Nephron progenitor cell (in vitro differentiated cells): ENCODE data around the gene DMRT3.

Experiments used
- DNase-seq: peaks from one replicate; pipeline ENCODE4 v3.0.0; 2021
- H3K27ac Mint-ChIP-seq: 2 replicates; pipeline ENCODE4 v1.8.0; 2021; ENCODE audit warnings: mild to moderate bottlenecking, moderate library complexity, mixed read lengths
- H3K27me3 Mint-ChIP-seq: 2 replicates; pipeline ENCODE4 v1.8.0; 2021; ENCODE audit warnings: mild to moderate bottlenecking, low read depth, mixed read lengths; ENCODE audit not compliant: poor library complexity
- H3K36me3 Mint-ChIP-seq: 2 replicates; pipeline ENCODE4 v1.8.0; 2021; ENCODE audit warnings: low read depth, mixed read lengths
- H3K4me1 Mint-ChIP-seq: 2 replicates; pipeline ENCODE4 v1.8.0; 2021; ENCODE audit warnings: mixed read lengths
- H3K4me3 Mint-ChIP-seq: 2 replicates; pipeline ENCODE4 v1.8.0; 2021; ENCODE audit warnings: mild to moderate bottlenecking, moderate library complexity, mixed read lengths
- H3K9me3 Mint-ChIP-seq: 2 replicates; pipeline ENCODE4 v1.8.0; 2021; ENCODE audit warnings: mild to moderate bottlenecking, moderate library complexity, mixed read lengths
- TF ChIP-seq, protein P1 (sequence below): fragments of 200-600 bp; sonication (generic); IDR thresholded peaks from 2 replicates; pipeline ENCODE4 v1.5.0; 2021; ENCODE audit warnings: antibody characterized with exemption

DMRT3 gene

DNA sequence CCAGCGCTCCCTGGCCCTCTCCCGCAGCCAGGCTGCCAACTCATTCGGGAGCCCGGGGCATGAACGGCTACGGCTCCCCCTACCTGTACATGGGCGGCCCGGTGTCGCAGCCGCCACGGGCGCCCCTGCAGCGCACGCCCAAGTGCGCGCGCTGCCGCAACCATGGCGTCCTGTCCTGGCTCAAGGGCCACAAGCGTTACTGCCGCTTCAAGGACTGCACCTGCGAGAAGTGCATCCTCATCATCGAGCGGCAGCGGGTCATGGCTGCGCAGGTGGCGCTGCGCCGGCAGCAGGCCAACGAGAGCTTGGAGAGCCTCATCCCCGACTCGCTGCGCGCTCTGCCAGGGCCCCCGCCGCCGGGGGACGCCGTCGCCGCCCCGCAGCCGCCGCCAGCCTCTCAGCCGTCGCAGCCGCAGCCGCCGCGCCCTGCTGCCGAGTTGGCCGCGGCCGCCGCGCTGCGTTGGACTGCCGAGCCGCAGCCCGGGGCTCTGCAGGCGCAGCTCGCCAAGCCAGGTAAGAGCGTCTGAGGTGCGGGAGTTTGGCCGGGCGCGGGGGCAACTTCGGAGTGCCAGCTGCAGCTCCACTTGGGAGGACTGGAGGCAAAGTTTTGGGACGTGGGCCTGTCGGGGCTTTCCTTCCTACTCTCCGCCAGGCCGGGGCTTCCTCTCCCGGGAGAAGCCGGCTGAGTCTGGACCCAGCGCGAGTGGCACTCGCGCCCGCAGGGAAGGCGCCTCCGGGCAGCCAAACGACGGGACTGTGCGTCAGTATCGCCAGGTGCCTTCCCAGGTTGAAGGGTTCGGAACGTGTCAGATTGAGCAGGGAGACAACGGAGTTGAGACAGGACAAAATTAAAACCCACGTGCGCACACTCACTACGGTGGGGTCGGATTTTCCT is 735 bp downstream of the DMRT3 start:
- Mint-ChIP-seq H3K9me3 (no peaks in the 10 kb centered on the region), H3K27ac (no peak overlapping the region)

GRCh38 chr9:977838-978830 is 1.7 kb downstream of the DMRT3 start:
- no peak overlapping the region for H3K27ac Mint-ChIP-seq
- H3K27me3 Mint-ChIP-seq = peaks cover 98% of the 10 kb centered on the region
- H3K4me3 Mint-ChIP-seq = peak overlapping the region; percentile 86
- TF ChIP-seq, protein P1, sequence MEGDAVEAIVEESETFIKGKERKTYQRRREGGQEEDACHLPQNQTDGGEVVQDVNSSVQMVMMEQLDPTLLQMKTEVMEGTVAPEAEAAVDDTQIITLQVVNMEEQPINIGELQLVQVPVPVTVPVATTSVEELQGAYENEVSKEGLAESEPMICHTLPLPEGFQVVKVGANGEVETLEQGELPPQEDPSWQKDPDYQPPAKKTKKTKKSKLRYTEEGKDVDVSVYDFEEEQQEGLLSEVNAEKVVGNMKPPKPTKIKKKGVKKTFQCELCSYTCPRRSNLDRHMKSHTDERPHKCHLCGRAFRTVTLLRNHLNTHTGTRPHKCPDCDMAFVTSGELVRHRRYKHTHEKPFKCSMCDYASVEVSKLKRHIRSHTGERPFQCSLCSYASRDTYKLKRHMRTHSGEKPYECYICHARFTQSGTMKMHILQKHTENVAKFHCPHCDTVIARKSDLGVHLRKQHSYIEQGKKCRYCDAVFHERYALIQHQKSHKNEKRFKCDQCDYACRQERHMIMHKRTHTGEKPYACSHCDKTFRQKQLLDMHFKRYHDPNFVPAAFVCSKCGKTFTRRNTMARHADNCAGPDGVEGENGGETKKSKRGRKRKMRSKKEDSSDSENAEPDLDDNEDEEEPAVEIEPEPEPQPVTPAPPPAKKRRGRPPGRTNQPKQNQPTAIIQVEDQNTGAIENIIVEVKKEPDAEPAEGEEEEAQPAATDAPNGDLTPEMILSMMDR = no peak
- DNase-seq = no peak
- H3K4me1 Mint-ChIP-seq = peaks cover 69% of the 10 kb centered on the region
- H3K9me3 Mint-ChIP-seq = no peaks in the 10 kb centered on the region
- peaks cover 5% of the 10 kb centered on the region for H3K36me3 Mint-ChIP-seq

More for the DNA sequence above, 735 bp downstream of the DMRT3 start:
- DNase-seq = peak; percentile 60
- H3K27me3 Mint-ChIP-seq = peaks cover 98% of the 10 kb centered on the region
- H3K4me3 Mint-ChIP-seq = peak overlapping the region; percentile 86
- H3K4me1 Mint-ChIP-seq = peaks cover 66% of the 10 kb centered on the region
- no peaks in the 10 kb centered on the region for H3K36me3 Mint-ChIP-seq
- TF ChIP-seq, protein P1 = no peak

DNA sequence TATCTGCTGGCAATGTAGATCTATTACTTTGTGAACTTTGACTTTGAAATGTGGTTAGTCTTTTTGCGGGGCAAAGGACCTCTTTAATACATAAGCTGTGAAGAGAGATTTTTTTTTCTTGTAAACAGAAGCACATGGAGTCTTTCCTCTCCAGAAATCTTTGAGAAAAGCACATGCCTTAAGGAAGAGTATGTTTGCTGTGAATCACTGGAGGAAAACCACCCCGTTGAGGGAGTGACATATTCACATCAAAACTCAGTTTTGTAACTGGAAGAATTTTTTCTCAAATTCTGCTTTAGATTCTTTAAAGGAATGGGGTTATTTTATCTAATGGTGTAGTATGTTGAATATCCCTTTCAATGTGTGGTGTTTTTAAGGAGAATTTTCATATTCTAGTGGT is 3.5 kb downstream of the DMRT3 start:
- peaks cover 14% of the 10 kb centered on the region for H3K36me3 Mint-ChIP-seq
- H3K4me1 Mint-ChIP-seq = peaks cover 61% of the 10 kb centered on the region
- H3K27me3 Mint-ChIP-seq = peaks cover 98% of the 10 kb centered on the region
- no peak overlapping the region for H3K27ac Mint-ChIP-seq
- no peak for DNase-seq
- TF ChIP-seq, protein P1 = no peak
- no peaks in the 10 kb centered on the region for H3K9me3 Mint-ChIP-seq
- peak overlapping the region; percentile 86 for H3K4me3 Mint-ChIP-seq

GRCh38 chr9:980640-981039 is 4.2 kb downstream of the DMRT3 start:
- Mint-ChIP-seq H3K4me1 (peaks cover 54% of the 10 kb centered on the region), H3K9me3 (no peaks in the 10 kb centered on the region), H3K27ac (no peak overlapping the region), H3K27me3 (peaks cover 97% of the 10 kb centered on the region), H3K36me3 (peaks cover 14% of the 10 kb centered on the region), H3K4me3 (peak overlapping the region; percentile 72)
- no peak for DNase-seq
- TF ChIP-seq, protein P1 = no peak

DNA sequence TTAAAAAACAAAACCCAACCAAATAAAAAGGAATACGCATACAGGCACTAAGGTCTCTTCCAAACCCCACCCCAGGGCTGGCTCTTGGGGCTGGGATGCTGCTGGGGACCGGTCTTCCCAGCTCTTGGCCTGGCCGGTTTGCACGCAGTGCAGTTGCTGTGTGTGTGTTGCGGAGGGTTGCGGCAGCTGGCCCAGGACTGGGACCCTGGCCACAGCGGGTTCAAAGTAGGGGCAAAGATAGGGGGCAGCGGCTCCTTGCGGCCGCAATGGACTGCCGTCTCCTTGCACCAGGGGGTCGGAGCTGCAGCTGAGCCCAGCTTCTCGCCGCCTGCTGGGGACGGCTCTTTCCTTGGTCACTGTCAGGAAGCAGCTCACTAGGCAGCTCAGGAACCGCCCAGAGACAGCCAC is 5.0 kb downstream of the DMRT3 start:
- Mint-ChIP-seq H3K27me3 (peaks cover 97% of the 10 kb centered on the region), H3K27ac (no peak overlapping the region), H3K9me3 (no peaks in the 10 kb centered on the region), H3K36me3 (peaks cover 14% of the 10 kb centered on the region), H3K4me3 (peak overlapping the region; percentile 72), H3K4me1 (peaks cover 50% of the 10 kb centered on the region)
- TF ChIP-seq, protein P1 = peak; percentile 29
- DNase-seq = peak; percentile 47
